Omental fat pad (tissue), 4 donors: ENCODE results near the gene ZNF804A. TPM values are rescaled to one million over a fixed set of nuclear protein-coding genes. Genes with fewer than 3 reads are reported as not detected.

Experiments used
- ATAC-seq: fragments of 150-250 bp; one replicate; pipeline ENCODE4 v1.9.1; 2016; ENCODE audit warnings: mild to moderate bottlenecking, moderate library complexity; ENCODE audit not compliant: low FRiP score
- DNase-seq: peaks from one replicate; pipeline ENCODE4 v3.0.0-alpha.2; 2019; ENCODE audit warnings: low spot score
- total RNA-seq, 4 donors: library from RNA; depleted of rRNA; stranded (reverse); fragments of >200 nt; gene quantifications; one replicate each; pipeline ENCODE4 v1.1.0, GENCODE V29; 2016
- TF ChIP-seq, protein P1 (sequence below), 3 donors: fragments of 450-650 bp; IDR thresholded peaks; one replicate each; pipeline ENCODE4 v1.5.1; 2016 to 2017; ENCODE audit warnings: antibody characterized with exemption in 3 of 3, mild to moderate bottlenecking in 3 of 3, moderate library complexity in 2 of 3

ZNF804A gene
- total RNA-seq, 4 donors from 2014 or later: 0.09 to 0.79 (median 0.60) TPM; not detected in 1

DNA sequence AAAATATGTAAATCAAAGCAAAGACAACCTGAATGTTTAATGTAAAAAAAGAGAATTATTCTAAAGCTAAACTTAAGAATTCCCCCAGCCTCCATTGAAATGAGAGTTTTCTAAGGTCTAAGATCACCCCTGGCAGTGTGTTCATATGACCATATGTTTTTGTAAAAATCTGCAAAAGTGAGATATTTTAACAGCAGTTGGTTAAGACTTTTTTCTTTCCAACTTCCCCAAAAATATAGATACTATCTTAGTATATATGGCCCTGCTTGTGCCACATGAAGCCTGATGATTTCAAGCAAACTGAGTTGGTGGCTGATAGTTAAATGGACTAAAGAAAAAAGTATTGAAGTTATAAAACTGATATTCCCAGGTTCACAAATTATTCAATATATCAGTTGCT lies 35.4 kb downstream of the ZNF804A start:
- TF ChIP-seq, protein P1, sequence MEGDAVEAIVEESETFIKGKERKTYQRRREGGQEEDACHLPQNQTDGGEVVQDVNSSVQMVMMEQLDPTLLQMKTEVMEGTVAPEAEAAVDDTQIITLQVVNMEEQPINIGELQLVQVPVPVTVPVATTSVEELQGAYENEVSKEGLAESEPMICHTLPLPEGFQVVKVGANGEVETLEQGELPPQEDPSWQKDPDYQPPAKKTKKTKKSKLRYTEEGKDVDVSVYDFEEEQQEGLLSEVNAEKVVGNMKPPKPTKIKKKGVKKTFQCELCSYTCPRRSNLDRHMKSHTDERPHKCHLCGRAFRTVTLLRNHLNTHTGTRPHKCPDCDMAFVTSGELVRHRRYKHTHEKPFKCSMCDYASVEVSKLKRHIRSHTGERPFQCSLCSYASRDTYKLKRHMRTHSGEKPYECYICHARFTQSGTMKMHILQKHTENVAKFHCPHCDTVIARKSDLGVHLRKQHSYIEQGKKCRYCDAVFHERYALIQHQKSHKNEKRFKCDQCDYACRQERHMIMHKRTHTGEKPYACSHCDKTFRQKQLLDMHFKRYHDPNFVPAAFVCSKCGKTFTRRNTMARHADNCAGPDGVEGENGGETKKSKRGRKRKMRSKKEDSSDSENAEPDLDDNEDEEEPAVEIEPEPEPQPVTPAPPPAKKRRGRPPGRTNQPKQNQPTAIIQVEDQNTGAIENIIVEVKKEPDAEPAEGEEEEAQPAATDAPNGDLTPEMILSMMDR (IDR thresholded peaks at IDR 0.05): no peak

DNA sequence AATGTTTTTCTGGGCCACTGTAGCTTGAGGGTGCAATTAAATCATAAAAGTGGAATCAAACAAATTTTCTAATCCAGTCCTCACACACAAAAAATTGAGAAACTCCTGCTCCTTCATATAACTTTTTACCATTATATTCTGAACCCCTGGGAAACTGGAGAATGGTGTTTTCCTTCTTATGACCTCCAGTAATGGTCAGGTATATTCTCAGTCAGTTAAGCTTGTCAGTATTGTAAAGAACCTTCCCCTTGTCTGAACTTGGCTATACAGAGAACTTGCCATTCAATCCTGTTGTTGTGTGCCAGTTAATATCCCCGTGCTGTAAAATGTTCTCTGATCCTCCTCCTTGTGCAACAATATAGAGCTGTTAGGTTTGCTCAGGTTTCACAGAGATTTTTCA lies 39.5 kb downstream of the ZNF804A start:
- no peak for ATAC-seq
- TF ChIP-seq, protein P1 (IDR thresholded peaks at IDR 0.05): no peak
- DNase-seq: no peak

More for the DNA sequence above, 35.4 kb downstream of the ZNF804A start:
- ATAC-seq (no peak), DNase-seq (no peak)

DNA sequence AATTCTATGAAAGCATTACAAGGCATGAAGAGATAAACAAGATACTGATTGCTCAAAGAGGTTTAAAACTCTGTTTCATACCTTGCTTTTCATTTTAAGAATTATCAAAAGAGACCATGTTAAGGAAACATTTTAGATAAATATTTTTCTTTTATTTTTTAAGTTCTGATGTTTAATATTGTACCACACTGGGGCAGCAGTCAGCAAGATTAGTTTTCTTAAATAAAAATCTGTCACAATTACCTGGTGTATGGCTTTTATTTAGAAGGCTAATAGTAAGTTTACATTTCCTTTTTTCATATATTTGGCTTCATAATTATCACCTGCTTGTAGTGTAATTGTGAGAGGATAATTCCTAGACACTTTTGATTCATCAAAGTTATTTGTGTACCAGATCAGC lies 46.4 kb downstream of the ZNF804A start:
- ATAC-seq (no peak), DNase-seq (no peak)
- TF ChIP-seq, protein P1 (IDR thresholded peaks at IDR 0.05): no peak

DNA sequence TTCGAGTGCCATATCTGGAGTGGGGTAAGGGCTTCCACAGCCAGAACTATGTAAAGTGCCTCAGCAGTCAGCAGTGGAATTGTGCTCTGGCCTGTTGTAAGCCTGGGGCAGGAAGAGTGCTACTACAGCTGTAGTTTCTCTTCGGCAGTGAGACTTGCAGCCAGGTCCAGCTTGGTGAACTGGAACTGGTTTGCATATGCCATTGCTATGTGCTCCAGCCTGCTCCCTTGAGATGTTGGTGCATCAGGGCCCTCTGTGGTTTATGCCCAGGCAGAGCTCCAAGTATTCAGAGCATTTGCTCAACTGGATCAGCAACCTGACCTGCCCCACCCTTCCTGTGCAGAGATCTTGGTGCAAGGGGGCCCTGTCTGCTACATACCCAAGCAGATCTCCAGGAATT lies 47.8 kb downstream of the ZNF804A start:
- TF ChIP-seq, protein P1 (IDR thresholded peaks at IDR 0.05): no peak
- ATAC-seq: no peak

DNA sequence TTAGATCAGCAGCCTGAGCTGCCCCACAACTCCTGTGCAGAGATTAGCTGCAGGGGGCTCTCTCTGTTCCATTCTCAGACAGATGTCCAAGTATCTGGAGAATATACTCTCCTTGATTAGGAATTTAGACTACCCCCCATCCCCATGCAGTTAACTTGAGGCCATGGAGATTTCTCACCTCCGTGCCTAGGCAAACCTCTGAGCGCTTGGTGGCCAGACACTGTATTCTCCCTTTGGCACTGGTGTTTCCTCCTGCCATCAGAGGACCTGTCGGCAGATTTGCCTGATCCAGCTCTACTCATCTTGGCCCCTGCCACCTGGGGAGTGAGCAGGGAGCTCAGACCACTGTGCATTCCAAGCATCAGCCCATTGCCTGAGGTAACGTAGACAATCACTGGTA lies 48.3 kb downstream of the ZNF804A start:
- ATAC-seq (no peak), DNase-seq (no peak)
- TF ChIP-seq, protein P1 (IDR thresholded peaks at IDR 0.05): no peak

More for the DNA sequence above, 47.8 kb downstream of the ZNF804A start:
- DNase-seq: no peak

DNA sequence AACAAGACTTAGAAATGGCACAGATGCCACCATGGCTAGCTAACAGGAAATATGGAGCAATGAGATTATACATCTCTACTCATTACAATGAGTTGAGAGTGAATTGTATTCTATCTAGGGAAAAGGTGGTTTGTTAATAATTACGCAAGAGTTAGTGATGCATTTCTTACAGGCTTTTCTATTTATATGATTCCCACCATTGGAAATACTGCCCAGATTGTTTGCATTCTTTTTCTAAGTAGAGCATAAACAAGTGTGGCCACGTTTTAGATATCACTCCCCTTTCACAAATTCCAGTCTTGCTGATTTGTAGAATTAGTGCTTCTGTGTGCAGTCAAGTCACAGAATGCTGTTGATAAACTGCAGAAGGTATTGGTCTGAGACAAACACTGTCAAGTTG lies 56.6 kb downstream of the ZNF804A start:
- ATAC-seq (no peak), DNase-seq (no peak)
- TF ChIP-seq, protein P1 (IDR thresholded peaks at IDR 0.05): no peak

DNA sequence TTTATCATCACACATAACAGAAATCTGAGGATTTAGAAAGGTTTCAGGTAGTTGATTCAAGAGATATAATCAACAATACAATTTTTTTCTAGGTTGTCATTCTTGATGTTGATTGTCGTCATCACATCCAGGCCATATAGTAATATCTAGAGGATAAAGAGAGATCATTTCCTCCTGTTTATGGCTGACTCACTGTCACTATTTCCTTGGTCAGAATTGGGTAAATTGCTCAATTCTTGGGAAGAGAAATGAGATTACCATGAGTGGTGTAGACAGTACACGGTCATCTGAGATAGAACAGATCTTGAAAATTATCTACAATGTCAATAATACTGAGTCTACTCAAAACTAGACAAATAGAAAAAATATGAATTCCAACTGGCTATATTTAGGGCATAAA lies 78.8 kb downstream of the ZNF804A start:
- TF ChIP-seq, protein P1 (IDR thresholded peaks at IDR 0.05): no peak
- ATAC-seq: no peak
- DNase-seq: no peak
